Hippocampal formation (tissue), 2 donors: Measurements from ENCODE around the gene TEX19.
"Not testable (repeated sequence)": the region's sequence is repeated elsewhere in the genome, so short reads cannot be mapped to it uniquely, and the experiment has no call there.

ENCODE experiments used
- DNase-seq, 2 donors: peaks; one replicate each; lab custom pipeline; 2025; lab: John Stamatoyannopoulos, UW

The TEX19 gene

DNA sequence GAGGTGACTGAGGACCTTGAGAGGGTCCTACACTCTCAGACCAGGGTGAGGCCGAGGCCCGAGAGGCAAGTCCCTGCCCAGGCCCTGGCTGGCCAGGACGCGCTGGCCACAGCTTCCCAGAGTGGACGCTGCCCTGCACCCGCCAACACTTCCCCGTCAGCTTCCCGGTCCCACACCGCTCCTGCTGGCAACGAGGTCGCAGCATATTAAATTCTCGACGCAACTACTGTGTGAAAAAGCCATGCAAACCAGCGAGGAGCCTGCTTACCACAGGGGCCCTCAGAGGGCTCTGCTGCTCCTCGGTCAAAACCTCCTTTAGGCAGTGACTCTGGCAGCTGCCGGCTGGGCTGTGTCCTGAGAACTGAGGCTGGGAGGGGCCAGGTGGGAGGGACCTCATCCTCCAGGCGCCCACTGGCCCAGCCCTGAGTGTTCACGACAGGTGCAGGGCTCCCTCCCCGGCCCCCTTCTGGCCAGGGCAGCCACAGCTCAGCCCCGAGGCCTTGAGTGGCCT, 2.1 kb upstream of the TEX19 start:
- DNase-seq = no peak

DNA sequence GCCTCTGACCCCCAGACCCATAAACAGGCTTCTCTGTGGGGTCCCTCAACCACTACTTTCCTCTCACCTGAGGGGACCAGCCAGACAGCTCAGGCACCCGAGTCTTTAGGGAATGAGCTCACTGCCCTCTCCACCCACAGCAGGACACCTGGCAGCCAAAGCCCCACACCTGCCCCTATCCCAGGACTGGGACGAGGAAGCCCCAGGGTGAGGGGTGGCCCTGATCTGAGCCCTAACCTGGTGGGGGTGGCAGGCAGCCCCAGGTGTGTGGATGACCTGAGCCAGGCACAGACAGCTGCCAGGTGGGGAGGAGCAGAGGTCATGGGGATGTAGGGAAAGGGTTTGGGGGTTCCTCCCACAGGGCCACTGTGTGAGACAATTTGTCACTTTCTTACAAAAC, 1.7 kb upstream of the TEX19 start:
- DNase-seq = no peak

DNA sequence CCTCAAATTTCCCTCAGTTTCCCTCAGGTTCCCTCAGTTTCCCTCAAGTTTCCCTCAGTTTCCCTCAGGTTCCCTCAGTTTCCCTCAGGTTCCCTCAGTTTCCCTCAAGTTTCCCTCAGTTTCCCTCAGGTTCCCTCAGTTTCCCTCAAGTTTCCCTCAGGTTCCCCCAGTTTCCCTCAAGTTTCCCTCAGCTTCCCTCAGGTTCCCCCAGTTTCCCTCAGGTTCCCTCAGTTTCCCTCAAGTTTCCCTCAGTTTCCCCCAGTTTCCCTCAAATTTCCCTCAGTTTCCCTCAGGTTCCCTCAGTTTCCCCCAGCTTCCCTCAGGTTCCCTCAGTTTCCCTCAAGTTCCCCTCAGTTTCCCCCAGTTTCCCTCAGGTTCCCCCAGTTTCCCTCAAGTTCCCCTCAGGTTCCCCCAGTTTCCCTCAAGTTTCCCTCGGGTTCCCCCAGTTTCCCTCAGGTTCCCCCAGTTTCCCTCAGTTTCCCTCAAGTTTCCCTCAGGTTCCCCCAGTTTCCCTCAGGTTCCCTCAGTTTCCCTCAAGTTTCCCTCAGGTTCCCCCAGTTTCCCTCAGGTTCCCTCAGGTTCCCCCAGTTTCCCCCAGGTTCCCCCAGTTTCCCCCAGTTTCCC, 516 bp downstream of the TEX19 start:
- DNase-seq = not testable (repeated sequence)

DNA sequence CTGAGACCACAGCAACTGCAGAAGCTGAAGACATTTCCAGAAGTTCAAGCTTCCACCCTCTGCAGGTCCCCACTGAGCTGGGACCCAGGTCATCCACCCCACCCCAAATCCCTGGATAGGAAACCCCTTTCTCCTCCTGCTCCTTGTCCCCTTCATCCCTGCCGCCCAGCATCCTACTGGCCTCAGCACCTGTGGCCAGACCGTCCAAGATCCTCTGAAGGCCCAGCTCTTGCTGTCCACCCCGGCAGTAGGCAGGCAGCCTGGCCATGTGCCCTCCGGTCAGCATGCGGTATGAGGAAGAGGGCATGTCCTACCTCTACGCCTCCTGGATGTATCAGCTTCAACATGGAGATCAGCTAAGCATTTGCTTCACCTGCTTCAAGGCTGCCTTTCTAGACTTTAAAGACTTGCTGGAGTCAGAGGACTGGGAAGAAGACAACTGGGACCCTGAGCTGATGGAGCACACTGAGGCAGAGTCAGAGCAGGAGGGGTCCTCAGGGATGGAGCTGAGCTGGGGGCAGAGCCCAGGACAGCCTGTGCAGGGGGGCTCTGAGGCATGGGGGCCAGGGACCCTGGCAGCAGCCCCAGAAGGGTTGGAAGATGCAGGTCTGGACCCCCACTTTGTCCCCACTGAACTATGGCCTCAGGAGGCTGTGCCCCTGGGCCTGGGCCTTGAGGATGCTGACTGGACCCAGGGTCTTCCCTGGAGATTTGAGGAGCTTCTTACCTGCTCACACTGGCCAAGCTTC, 3.0 kb downstream of the TEX19 start:
- DNase-seq = no peak

DNA sequence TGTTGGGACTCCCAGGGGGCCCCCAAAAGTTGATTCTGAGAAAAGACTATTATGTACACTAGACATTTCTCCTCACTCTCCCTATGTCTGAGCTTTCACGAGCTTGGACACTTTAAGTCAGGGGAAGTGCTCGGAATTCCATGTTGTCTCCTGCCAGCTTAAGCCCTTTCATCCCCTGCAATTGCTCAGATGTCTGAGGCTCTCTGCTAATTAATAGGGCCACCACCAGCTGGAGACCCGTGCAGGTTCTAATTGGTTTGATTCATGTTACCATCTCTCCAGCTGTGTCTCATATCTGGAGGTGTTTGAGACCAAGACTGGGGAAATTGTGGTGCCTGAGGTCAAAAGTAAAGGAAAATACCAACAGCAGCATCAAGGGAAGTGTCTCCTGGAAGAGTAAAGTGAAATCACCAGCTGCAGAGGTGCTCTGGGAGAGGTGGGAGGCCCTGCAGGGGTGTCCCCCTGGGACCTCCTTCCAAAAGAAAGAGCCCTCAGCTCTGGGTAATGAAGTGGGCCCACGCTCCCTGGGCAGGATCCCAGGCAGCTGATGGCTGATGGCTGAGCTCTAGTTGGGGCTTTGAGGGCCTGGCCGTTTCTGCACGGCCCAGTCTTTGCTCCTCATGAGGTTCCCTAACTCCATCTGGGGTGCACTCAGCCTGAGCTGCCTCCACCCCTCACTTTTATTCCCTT, 6.7 kb downstream of the TEX19 start:
- DNase-seq = no peak

DNA sequence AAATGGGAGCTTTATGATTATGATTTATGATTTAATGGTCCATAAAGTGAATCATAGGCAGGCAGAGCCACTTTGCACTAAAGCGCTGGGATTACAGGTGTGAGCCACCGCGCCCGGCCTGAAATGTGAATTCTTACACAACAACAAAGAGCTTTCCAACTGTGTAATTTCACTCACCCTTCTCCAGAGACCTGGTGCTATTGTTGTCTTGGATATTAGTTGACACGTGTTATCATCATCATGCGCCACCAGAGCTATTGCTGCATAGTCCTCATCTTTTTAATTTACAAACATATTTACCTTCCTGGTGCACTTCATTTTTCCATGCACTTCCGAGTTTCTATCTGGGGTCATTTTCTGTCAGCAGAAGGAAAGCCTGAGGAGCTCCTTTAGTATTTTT, 7.7 kb downstream of the TEX19 start:
- no peak for DNase-seq

DNA sequence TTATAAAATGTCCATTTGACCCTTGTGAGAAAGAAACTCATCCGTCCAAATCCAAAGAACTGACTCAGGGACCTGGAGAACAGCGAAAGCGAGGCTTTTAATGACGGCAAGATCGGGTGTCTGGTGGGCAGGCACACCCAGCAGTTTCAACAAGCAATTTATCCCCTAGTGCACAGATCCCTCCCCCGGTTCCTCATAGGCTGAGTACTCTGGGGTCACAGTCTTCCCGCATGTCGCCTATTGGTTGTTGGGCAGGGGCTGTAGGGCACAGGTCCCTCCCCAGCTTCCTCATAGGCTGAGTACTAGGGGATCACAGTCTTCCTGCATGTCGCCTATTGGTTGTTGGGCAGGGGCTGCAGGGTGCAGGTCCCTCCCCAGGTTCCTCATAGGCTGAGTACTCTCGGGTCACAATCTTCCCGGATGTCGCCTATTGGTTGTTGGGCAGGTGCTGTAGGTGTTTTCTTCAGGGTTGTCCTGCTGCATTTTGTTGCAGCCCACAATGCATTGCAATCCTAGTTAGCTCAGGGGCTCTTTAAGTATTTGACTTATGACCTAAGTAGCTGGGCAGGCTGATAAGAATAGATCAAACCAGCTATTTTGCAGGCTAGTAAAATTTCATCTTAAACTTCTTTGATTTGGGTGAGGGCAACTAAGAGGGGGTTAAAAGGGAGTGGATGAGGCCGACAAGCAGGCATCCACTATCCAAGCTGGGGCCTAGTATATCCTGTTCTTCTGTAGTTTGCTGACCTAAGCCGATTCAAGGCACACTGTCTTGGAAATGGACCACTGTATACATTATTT, 8.9 kb downstream of the TEX19 start:
- no peak for DNase-seq

DNA sequence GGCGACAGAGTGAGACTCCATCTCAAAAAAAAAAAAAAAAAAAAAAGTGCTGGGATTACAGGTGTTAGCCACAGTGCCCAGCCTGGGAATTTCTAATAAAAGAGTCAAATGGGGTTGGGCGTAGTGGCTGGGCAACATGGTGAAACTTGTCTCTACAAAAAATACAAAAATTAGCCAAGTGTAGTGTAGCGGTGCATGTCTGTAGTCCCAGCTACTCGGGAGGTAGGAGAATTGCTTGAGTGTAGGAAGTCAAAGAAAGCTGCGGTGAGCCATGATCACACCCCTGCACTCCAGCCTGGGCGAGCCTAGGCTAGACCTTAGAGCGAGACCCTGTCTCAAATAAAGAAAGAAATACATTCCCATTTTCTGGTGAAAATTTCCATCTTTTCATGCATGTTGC, 10.2 kb downstream of the TEX19 start:
- no peak for DNase-seq

DNA sequence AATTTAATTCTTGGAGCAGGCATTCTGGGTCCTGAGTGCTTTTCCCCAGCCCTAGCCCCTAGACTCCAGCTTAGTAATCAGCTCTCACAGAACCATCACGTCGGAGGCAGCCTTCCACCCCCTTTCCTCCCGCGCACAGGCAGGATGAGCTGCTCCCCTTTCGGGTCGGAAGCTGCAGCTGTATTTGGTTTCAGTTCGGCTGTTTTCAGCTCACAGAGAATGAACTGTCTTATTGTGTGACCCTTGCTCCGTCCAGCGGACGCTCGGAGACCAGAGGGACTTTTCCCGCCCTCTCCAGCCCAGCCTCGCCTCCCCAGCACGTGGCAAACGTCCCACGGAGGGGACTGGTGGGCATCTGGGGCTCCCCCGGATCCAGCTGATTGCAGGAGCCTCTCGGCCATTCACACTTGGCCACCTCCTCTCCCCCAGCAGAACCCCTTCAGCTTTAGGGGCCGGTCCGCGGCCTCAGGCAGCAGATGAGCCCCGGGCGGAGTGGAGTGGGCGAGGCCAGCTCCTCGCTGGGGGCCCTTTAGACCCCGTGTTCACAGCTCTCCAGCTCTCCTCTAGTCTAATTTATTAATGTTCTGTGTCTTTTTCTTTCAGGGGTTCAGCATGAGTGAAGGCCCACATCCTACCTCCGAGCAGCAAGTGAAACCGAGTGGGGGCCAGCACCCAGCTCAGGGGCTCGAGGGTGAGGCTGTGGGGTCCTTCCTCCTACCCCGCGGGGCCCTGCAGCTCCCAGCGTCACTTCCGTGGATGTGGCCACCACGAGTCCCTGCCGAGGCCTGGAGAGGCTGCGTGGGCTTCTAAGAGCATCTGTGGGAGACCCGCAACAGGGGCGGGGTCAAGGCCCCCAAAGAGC, 11.7 kb downstream of the TEX19 start:
- no peak for DNase-seq

DNA sequence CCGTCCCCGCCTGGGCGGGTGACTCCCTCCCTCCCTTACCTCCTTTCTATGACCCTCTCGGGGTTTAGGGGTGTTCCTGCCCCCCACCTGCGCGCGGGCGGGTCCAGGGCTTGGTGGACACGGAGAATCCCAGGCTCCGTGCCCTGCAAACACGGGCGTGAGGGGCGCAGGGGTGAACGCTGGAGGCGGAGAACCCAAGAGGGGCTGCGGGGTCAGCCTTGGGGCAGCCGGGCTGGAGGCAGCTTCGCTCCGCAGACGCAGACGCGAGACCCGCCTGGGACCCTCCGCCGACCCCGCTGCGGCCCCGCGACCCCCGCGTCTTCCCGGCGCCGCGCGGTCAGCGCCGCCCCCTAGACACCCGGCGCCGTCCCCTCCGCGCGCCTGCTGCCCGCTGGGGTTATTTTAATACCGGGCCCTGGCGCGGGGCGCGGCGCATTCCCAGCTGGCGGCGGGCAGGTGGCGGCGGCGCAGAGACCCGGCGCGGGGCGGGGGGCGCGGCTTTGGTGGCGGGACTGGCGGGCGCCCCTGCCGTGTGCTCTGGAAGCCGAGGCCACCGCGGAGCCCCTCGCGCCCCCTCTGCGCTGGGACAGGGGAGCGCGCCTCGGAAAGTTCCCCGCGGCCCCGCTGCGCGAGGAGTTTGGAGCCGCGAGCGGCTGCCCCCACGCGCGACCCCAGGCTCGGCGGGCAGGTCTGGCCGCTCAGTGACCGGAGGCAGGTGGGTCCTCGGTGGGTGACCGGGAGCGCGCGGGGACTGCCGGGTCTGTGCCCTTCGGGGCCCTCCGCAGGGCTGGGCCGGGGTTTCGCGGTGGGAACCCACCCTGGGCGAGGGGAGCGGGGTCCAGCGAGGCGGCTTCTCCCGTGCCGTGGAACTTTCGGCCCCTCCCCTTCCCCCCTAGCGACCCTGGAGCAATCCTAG, 12.5 kb downstream of the TEX19 start, which contains the start of gene UTS2R:
TSS of gene UTS2R (plus strand) at position 433 of the 916 bp plus-strand sequence. CDS start 2,560 bp downstream, outside the sequence.
- DNase-seq = no peak

DNA sequence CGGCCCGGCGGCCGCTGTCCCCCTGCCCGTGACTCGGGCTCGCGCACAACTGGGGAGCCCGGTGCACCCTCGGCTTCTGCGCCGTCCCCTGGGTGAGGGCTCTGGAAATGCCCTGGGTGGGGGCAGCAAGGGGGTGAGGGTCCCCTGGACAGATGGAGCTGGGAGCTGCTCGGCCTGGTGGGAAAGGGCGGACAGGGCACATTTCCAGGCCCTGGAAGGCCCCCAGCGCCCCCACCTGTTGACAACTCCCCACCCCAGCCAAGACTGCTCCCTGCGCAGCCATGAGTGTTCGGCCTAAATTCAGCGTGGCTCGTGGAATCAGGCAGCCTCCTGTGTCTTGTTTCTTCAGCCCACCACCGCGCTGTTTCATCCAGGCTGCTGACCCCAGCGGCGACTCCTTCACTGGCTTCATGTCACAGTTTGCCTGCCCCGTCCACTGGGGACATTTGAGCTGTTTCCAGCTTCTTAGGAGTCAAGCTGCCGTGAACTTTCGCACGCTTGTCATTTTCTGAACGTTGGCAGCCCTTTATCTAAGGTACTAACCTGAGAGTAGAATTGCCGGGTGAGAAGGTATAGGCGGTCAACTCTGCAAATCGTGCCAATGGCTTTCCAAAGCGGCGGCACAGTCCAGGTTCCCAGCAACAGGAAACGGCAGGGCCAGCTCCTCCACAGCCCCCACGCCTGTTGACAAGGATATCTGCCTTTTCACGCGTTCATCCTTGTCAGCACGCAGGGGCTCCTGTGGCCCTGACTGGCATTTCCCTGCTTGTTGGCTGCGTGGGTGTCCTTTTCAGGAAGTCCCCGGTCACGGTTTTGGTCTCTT, 13.4 kb downstream of the TEX19 start:
- DNase-seq = no peak

DNA sequence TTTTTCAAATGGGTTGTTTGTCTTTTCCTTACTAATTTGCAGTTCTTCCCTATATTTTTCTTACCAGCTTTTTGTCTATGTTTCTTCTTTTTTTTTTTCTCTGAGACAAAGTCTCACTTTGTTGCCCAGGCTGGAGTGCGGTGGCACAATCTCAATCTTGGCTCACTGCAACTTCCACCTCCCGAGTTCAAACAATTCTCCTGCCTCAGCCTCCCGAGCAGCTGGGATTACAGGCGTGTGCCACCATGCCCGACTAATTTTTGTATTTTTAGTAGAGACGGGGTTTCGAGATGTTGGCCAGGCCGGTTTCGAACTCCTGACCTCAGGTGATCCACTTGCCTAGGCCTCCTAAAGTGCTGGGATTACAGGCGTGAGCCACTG, 14.0 kb downstream of the TEX19 start:
- DNase-seq = not testable (repeated sequence)

DNA sequence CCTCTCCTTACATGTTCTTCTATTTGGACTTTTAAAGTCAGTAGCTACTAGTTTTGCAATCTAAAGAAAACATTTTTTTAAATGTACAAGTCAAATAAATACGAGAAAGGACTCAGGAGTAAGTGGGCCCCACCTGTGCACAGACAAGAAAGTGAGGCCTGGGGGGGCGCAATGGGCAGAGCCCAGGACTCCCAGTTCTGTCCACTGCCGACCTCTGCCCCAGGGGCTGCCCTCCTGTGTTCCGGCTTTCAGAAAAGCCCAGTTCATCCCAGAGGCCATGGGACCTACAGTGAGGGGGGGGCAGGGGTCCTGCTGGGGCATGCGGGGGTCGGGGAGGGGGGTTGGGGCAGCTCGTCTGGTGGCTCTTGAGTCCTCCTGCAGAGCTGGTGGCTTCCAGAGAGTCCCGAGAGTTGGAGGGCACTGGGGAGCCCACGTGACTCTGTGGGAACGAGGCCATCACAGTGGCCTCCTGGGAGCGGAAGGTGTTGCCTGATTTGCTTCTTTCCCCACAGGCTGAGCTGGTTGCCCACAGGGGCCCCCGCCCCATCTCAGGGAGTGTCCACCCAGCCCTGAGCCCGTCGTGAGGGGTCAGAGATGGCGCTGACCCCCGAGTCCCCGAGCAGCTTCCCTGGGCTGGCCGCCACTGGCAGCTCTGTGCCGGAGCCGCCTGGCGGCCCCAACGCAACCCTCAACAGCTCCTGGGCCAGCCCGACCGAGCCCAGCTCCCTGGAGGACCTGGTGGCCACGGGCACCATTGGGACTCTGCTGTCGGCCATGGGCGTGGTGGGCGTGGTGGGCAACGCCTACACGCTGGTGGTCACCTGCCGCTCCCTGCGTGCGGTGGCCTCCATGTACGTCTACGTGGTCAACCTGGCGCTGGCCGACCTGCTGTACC, 14.9 kb downstream of the TEX19 start:
- no peak for DNase-seq

DNA sequence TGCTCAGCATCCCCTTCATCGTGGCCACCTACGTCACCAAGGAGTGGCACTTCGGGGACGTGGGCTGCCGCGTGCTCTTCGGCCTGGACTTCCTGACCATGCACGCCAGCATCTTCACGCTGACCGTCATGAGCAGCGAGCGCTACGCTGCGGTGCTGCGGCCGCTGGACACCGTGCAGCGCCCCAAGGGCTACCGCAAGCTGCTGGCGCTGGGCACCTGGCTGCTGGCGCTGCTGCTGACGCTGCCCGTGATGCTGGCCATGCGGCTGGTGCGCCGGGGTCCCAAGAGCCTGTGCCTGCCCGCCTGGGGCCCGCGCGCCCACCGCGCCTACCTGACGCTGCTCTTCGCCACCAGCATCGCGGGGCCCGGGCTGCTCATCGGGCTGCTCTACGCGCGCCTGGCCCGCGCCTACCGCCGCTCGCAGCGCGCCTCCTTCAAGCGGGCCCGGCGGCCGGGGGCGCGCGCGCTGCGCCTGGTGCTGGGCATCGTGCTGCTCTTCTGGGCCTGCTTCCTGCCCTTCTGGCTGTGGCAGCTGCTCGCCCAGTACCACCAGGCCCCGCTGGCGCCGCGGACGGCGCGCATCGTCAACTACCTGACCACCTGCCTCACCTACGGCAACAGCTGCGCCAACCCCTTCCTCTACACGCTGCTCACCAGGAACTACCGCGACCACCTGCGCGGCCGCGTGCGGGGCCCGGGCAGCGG, 15.7 kb downstream of the TEX19 start:
- DNase-seq = no peak

DNA sequence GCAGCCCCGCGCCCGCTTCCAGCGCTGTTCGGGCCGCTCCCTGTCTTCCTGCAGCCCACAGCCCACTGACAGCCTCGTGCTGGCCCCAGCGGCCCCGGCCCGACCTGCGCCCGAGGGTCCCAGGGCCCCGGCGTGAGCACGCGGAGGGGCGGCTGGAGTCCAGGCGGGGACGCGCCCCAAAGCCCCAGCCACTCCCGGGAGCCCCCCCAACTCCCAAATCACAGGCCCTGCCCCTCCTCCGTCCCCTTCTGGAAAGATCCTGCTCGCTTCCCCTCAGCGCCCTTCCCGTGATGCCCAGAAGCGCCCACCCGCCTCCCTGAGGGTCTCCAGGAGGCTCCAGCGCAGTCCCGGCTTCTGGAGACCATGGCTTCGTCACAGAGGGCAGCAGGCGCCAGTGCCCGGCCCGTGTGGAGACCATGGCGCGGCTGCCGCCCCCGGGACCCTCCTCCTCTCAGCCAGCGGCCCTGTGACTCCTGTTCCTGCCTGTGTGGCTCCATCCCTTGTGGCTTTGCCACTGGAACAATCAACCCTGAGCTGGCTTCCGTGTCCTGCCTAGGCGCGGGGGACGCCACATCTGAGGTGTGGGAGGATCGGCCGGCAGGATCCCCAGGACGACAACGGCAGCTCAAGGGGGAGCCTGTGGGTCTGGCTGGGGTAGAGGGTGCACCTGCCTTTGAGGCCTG, 16.5 kb downstream of the TEX19 start:
- no peak for DNase-seq

DNA sequence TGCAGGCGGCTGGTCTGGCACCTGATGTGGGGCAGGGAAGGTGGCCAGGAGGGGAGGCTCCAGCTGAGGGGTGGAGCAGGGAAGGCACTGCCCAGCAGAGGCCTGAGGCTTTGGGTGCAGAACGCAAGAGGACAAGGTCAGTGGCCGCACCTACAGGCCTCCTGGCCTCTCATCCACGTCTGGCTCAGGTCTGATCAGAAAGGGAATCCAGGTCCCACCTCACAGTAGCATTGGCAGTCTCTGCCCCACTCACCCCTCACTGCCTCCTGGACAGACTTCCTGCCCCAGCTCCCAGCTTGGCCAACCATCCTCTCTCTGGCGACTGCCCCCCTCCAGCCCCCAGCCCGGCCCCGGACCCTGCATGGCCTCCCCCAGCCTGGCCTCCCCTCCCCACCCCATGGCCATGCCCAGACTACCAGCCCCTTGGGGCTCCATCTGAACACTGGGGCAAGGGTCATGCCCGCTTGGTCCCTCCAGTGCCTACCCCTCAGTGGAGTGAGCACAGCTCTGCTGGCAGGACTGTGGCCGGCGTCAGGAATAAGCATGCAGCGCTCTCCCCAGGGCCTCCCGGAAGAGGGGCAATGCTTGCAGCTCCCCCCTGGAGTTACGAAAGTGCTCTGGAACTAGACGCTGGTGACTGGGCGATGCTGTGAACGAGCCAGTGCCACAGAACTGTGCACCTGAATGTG, 17.1 kb downstream of the TEX19 start:
- no peak for DNase-seq
